SU-DHL-6 (cell line): Measurements from ENCODE around the gene LIG3.

Experiments
- H2AFZ ChIP-seq: fragments of 200-600 bp; sonication (generic); 2 replicates; pipeline ENCODE4 v1.6.1; 2014; ENCODE audit warnings: low read depth, mild to moderate bottlenecking, moderate library complexity, mixed read lengths, antibody characterized with exemption, low read length; ENCODE audit not compliant: severe bottlenecking
- H3F3A ChIP-seq: fragments of 200-600 bp; shearing (Covaris generic); 2 replicates; pipeline ENCODE4 v1.6.0; 2016; ENCODE audit warnings: antibody characterized with exemption, mild to moderate bottlenecking; ENCODE audit not compliant: insufficient read depth
- H3K27ac ChIP-seq: fragments of 200-600 bp; sonication (generic); 2 replicates; pipeline ENCODE4 v1.5.1; 2016; ENCODE audit warnings: low read depth, mild to moderate bottlenecking, low read length, moderate library complexity, mixed read lengths
- H3K27me3 ChIP-seq: fragments of 200-600 bp; sonication (generic), shearing (Covaris generic); 2 replicates; pipeline ENCODE4 v1.6.0; 2014; ENCODE audit warnings: mild to moderate bottlenecking, low read length
- H3K36me3 ChIP-seq: fragments of 200-600 bp; sonication (generic); 2 replicates; pipeline ENCODE4 v1.6.1; 2014; ENCODE audit warnings: mild to moderate bottlenecking, low read length, mixed read lengths
- H3K4me2 ChIP-seq: fragments of 300-600, 200-600 bp; shearing (Covaris generic), sonication (generic); 2 replicates; pipeline ENCODE4 v1.6.0; 2014; ENCODE audit warnings: low read length, low read depth, mild to moderate bottlenecking; ENCODE audit not compliant: poor library complexity, severe bottlenecking
- H3K4me3 ChIP-seq: fragments of 200-600 bp; sonication (generic); 2 replicates; pipeline ENCODE4 v1.5.1; 2014; ENCODE audit warnings: antibody characterized with exemption, low read length, mild to moderate bottlenecking, mixed read lengths; ENCODE audit not compliant: insufficient read depth, poor library complexity, severe bottlenecking
- H3K79me2 ChIP-seq: fragments of 200-600 bp; sonication (generic); 2 replicates; pipeline ENCODE4 v1.6.1; 2014; ENCODE audit warnings: mild to moderate bottlenecking, low read length, moderate library complexity; ENCODE audit not compliant: insufficient read depth
- H3K9ac ChIP-seq: fragments of 200-600 bp; sonication (generic); 2 replicates; pipeline ENCODE4 v1.7.0; 2014; ENCODE audit warnings: mild to moderate bottlenecking, low read length
- H3K9me2 ChIP-seq: fragments of 200-600 bp; sonication (generic); replicated peaks from 2 replicates; pipeline ENCODE4 v1.6.1; 2014; ENCODE audit warnings: low read length; ENCODE audit not compliant: insufficient read depth
- H3K9me3 ChIP-seq: fragments of 200-600 bp; sonication (generic); 2 replicates; pipeline ENCODE4 v1.6.1; 2014; ENCODE audit warnings: low read length, mixed read lengths; ENCODE audit not compliant: insufficient read depth
- H4K20me1 ChIP-seq: fragments of 200-600 bp; sonication (generic); 2 replicates; pipeline ENCODE4 v1.6.1; 2014; ENCODE audit warnings: low read depth, mild to moderate bottlenecking, antibody characterized with exemption, low read length, moderate library complexity, mixed read lengths
- CTCF ChIP-seq: fragments of 200-600 bp; sonication (generic); IDR thresholded peaks from one replicate; pipeline ENCODE4 v1.5.1; 2017; ENCODE audit warnings: antibody characterized with exemption, mild to moderate bottlenecking, low read length, moderate library complexity; ENCODE audit not compliant: insufficient read depth, poor library complexity, severe bottlenecking
- EZH2phosphoT487 ChIP-seq: fragments of 200-600 bp; sonication (generic), shearing (Covaris generic); conservative IDR thresholded peaks from 2 replicates; pipeline ENCODE4 v1.6.1; 2018; ENCODE audit warnings: mild to moderate bottlenecking, antibody characterized with exemption, low read length, moderate library complexity, mixed read lengths

Gene LIG3

GRCh38 chr17:34974179-34974578 is 6.1 kb upstream of the LIG3 start:
- H3K4me3 ChIP-seq, result no peak overlapping the region
- H3K79me2 ChIP-seq, result no peaks in the 10 kb centered on the region
- no peaks in the 10 kb centered on the region for H3K36me3 ChIP-seq
- no peak overlapping the region for H2AFZ ChIP-seq
- H3K27ac ChIP-seq, result no peak overlapping the region
- no peak overlapping the region for H3K4me2 ChIP-seq
- H3K27me3 ChIP-seq, result no peaks in the 10 kb centered on the region
- no peak overlapping the region for H3K9ac ChIP-seq
- no peak for TF ChIP-seq CTCF
- TF ChIP-seq EZH2phosphoT487, result no peak
- no peaks in the 10 kb centered on the region for H3K9me2 ChIP-seq
- no peaks in the 10 kb centered on the region for H3K9me3 ChIP-seq
- no peaks in the 10 kb centered on the region for H3F3A ChIP-seq
- no peaks in the 10 kb centered on the region for H4K20me1 ChIP-seq

- Histone ChIP-seq H3K27ac (no peak overlapping the region), H2AFZ (no peak overlapping the region), H3K36me3 (no peaks in the 10 kb centered on the region), H3K9ac (no peak overlapping the region), H3K9me3 (no peaks in the 10 kb centered on the region), H4K20me1 (no peaks in the 10 kb centered on the region), H3K9me2 (no peaks in the 10 kb centered on the region), H3F3A (no peaks in the 10 kb centered on the region), H3K4me2 (no peak overlapping the region), H3K27me3 (no peaks in the 10 kb centered on the region), H3K79me2 (no peaks in the 10 kb centered on the region), H3K4me3 (no peak overlapping the region)
- TF ChIP-seq CTCF, result no peak
- TF ChIP-seq EZH2phosphoT487, result no peak
These were observed 5.2 kb upstream of the LIG3 start for GRCh38 chr17:34974794-34975785.

- peak overlapping the region; percentile 93 for H3K9ac ChIP-seq
- H3K27me3 ChIP-seq, result no peaks in the 10 kb centered on the region
- H3K9me2 ChIP-seq, result no peaks in the 10 kb centered on the region
- no peaks in the 10 kb centered on the region for H3K36me3 ChIP-seq
- TF ChIP-seq EZH2phosphoT487, result no peak
- no peak for TF ChIP-seq CTCF
- H3K27ac ChIP-seq, result no peak overlapping the region
- H2AFZ ChIP-seq, result peak overlapping the region; percentile 99
- no peaks in the 10 kb centered on the region for H4K20me1 ChIP-seq
- no peaks in the 10 kb centered on the region for H3F3A ChIP-seq
- H3K79me2 ChIP-seq, result peaks cover 10% of the 10 kb centered on the region; the same call in 1 of the 2 replicates
- H3K4me3 ChIP-seq, result peak overlapping the region; percentile 80
- no peaks in the 10 kb centered on the region for H3K9me3 ChIP-seq
- H3K4me2 ChIP-seq, result peak overlapping the region; percentile 97
These were observed 1.2 kb upstream of the LIG3 start for GRCh38 chr17:34979153-34979552.
